GM19395 (cell line): ENCODE measurements around the gene TMEFF2.
A peak's percentile ranks its signal among the peaks of the same experiment; 100 is the strongest.

Source experiments
- ATAC-seq: cut with Tn5 transposase; IDR thresholded peaks from one replicate; pipeline ENCODE4 v1.9.1; 2021; ENCODE audit warnings: mild to moderate bottlenecking, moderate library complexity; ENCODE audit not compliant: unreplicated experiment

The TMEFF2 gene

GRCh38 chr2:191979221-191979730 is 215.5 kb downstream of the TMEFF2 start:
- ATAC-seq: no peak

- ATAC-seq: no peak
Observed at GRCh38 chr2:191977754-191978153, 217.0 kb downstream of the TMEFF2 start.

- no peak for ATAC-seq
Observed at GRCh38 chr2:191976436-191976835, 218.3 kb downstream of the TMEFF2 start.

GRCh38 chr2:191974676-191975075 is 220.1 kb downstream of the TMEFF2 start:
- no peak for ATAC-seq

GRCh38 chr2:191970867-191971266 is 223.9 kb downstream of the TMEFF2 start:
- ATAC-seq: no peak

- no peak for ATAC-seq
Observed at GRCh38 chr2:191968120-191968519, 226.6 kb downstream of the TMEFF2 start.

GRCh38 chr2:191965733-191966132 is 229.0 kb downstream of the TMEFF2 start:
- no peak for ATAC-seq

- no peak for ATAC-seq
Observed at GRCh38 chr2:191961556-191961955, 233.2 kb downstream of the TMEFF2 start.

GRCh38 chr2:191959209-191959608 is 235.5 kb downstream of the TMEFF2 start:
- no peak for ATAC-seq

GRCh38 chr2:191957996-191958860 is 236.5 kb downstream of the TMEFF2 start:
- ATAC-seq: no peak

GRCh38 chr2:191954451-191954850 is 240.3 kb downstream of the TMEFF2 start:
- no peak for ATAC-seq

GRCh38 chr2:191952515-191953270 is 242.0 kb downstream of the TMEFF2 start:
- no peak for ATAC-seq

- ATAC-seq: no peak
Observed at GRCh38 chr2:191951832-191952231, 242.9 kb downstream of the TMEFF2 start.

- ATAC-seq: no peak
Observed at GRCh38 chr2:191951376-191951775, 243.4 kb downstream of the TMEFF2 start.

- peak; percentile 53 for ATAC-seq
Observed at GRCh38 chr2:191950132-191950874, 244.4 kb downstream of the TMEFF2 start.

GRCh38 chr2:191947235-191947634 is 247.5 kb downstream of the TMEFF2 start:
- ATAC-seq: no peak

- no peak for ATAC-seq
Observed at GRCh38 chr2:191946471-191947182, 248.1 kb downstream of the TMEFF2 start.

GRCh38 chr2:191945623-191946022 is 249.1 kb downstream of the TMEFF2 start:
- ATAC-seq: no peak

- ATAC-seq: no peak
Observed at GRCh38 chr2:191942739-191943103, 252.0 kb downstream of the TMEFF2 start.

- no peak for ATAC-seq
Observed at GRCh38 chr2:191942090-191942738, 252.5 kb downstream of the TMEFF2 start.
